Middle frontal gyrus (tissue), 1 donor: ENCODE data around the gene RGL3.
"Not testable (repeated sequence)": the region's sequence is repeated elsewhere in the genome, so short reads cannot be mapped to it uniquely, and the experiment has no call there.

Experiments
- DNase-seq: peaks from one replicate; pipeline ENCODE4 v3.0.0-alpha.2; 2015; ENCODE audit warnings: low spot score; ENCODE audit errors: extremely low spot score

Gene RGL3

DNA sequence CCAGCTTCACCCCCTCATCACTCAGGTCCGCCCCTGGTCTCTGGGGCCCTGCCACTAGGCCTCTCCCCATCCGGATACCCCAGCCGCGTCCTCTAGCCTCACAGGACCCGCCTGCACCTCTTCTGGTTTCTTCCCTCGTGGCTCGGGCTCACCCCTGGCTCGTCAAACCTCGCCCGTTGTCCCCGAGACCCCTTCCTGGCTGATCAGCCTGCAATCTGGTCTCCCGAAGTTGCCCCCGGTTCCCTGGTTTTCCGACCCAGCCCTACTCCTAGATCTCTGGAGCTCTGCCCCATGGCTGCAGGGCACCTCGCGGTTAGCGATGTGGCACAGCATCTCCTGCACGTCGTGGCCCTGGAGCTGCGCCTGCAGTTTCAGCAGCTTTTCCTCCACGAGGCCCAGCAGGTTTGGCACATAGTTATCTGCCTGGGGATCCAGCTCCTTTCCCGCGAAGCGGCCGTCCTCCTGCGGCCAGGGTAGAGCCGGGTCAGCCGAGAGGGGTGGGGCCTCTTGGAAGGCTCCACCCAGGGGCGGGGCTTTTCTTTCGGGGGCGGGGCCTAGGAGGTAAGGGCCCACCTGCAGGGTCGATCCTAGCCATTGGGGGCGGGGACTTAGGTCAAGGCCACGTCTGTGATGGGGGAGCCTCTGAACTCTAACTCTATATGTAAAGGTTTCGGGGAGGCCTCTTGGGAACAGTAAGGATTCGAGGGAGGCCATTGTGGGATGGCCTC, 2.4 kb upstream of the RGL3 start:
- no peak for DNase-seq

DNA sequence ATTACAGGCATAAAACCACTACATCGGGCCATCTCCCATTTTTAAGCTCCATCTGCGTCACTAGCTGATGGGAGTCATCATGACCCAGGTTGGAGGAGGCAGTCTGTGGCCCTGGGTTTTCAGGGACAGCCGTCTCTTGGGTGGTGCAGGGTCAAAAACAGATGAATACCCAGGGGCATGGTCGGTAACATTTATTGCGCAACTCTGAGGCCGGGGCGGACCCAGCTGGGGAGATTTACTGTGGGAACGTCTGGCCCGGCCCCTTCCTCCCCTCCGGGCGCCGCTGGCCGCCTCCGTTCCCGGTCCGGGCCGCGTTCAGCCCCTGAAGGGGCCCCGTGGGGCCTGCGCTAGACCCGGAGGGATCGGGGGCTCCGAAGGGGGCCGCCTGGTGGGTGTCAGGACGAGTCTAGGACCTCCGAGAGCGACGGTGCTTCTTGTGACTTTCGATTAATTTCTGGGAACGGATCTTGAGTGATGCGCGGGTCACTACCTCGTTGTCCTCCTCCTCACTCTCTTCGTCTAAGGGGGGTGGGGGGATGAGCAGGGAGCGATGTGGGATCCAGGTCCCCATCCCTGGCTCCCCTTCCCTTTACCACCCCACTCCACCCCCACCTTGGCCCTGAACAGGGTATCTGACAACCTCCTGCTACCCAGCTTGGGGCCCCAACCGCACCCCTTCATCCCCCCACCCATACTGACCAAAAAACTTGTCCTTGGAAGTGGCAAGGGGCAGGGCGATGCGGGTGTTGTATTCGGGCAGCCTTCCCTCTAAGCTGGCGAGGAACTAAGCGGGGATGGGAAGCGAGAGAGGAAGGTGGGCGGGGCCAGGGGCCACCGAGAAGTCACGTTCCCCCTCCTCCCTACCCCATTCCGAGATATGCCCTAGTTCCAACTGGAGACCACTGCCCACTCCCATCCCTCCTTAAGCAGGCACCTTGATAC, 1.6 kb upstream of the RGL3 start:
- no peak for DNase-seq

DNA sequence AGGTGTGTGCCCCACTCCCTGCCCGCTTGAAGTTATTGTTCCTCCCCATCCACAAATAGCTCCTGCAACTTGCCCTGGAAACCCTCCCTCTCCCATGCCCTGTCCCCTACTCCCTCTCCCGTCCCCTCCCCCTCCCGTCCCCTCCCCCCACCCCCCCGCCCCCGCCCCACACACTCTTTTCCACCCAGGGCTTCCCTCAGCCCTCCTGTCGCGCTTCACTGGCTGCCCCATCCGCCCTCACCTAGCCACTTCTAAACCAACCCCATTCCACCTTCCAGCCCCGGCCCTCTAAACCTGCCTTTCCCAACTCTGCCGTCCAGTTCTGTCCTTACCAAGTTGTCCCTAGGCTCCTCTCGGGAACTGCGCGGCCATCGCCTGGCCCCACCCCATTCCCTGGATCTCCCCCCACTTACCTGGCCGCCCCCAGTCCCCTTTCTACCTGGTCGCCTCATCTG, 993 bp downstream of the RGL3 start:
- DNase-seq: no peak

DNA sequence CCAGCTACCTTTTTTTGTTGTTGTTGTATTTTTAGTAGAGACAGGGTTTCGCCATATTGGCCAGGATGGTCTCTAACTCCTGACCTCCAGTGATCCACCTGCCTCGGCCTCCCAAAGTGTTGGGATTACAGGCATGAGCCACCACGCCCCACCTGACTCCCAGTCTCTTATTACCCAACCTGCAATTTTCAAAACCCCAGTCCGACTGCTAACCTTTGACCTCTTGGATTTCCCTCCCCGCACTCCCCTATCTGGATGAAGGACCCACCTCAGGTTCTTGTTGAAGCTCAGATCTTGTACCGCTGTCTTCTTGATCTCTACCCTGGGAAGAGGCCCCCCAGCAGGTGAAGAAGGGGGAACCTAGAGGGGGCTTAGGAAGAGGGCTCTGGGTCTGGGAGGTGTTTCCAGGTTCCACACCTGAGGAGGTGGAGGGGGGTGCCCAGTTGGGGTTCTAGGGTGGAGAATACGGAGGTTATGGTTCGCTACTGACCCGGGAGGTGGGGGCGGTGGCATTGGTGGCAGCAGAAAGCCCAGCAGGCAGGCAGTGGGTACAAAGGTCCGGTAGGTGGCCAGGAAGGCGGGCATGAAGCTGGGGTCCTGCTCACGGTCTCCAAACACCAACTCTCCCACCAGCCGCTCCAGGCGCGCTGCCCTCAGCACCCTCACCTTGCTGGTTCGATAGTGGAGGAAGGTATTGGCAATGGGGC, 2.6 kb downstream of the RGL3 start:
- DNase-seq: no peak

DNA sequence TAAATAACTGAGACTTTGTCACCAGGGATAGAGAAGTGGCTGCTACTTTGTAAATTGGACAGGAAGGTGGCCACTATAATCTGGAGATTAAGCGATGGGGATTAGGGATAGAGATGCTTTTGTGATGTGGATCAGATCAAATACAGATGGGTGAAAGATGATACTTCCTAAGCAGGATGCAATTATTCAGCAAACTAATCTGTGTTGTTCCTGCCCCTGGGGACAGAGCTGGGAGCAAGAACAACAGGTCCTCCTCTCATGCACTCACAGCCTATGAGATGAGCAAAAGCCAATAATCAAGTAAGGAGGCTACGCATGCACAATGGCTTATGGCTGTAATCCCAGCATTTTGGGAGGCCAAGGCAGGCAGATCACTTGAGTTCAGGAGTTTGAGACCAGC, 4.6 kb downstream of the RGL3 start:
- no peak for DNase-seq

DNA sequence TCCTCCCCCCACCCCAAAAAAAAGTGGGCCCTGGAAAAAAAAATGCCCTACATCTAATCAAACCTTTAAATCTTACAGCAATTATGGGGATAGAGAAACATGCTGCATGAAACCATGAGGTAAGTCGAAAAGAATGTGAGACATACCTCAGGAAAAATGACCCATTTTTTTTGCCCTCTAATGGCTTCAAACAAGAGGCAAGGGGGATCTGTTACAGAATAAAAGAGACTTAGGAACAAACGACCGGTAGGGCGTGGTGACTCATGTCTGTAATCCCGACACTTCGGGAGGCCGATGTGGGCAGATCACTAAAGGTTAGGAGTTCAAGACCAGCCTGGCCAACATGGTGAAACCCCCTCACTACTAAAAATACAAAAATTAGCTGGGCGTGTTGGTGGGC, 8.4 kb downstream of the RGL3 start:
- DNase-seq: no peak

DNA sequence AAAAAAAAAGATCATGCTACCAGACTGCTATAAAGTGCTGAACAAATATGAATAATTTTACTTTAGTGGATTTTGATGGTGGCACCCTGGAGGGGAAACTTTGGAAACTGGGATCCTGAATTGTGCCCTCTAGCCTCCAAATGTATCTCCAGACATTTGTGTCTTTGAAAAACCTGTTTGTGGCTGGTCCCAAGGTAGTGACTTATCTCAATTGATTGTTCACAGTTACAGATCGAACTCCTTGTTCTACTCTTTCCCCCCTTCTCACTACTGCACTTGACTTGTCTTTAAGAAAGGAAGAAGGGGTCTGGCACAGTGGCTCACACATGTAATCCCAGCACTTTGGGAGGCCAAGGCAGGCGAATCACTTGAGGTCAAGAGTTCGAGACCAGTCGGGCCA, 10.5 kb downstream of the RGL3 start:
- no peak for DNase-seq

DNA sequence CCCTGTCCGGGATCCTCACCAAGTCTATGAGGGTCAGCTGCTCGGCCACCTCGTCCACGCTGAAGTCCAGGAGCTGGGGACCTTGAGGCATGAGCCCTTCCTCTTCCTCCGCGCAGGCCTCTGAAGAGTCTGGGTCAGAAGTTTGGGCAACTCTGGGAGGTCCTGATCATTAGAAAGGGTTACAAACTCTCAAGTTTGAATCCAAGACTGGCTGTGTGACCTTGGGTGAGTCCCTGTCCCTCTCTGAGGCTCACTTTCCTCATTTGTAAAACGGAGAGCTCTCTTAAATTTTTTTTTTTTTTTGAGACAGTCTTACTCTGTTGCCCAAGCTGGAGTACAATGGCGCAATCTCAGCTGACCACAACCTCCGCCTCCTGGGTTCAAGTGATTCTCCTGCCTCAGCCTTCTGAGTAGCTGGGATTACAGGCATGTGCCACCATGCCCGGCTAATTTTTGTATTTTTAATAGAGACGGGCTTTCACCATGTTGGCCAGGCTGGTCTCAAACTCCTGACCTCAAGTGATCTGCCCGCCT, 12.3 kb downstream of the RGL3 start:
- not testable (repeated sequence) for DNase-seq

DNA sequence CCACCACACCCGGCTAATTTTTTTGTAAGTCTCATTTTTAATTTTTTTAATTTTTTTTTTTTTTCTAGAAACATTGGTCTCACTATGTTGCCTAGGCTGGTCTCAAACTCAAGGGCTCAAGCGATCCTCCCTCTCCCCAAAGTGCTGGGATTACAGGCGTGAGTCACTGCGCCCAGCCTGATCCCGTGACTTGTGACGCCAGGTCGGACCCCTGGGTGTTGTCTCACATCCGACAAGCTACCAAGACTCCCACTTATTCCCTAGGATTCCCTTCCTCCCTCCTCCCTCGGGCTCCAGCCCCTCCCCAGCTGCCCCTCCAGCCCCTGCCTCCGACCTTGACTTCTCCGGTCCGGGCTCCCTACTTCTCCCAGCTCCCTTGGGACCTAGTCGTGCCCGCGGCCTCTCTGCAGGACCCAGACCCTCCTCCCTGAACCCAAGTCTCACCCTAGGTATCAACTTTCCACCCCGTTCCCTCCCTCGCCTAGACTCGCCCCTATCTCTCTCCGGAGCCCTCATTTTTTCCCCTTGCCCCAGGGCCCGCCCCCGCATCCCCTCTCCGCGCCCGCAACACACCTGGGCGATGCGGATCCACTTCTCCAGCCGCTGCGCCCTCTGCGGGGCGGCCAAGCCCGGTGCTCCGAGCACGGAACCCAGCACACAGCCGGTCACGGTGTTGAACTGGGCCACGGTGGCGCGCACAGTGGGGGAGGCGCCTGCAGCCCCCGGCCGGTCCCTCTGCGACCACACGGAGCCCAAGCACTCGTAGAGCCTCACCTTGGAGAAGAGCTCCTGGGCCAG, 13.1 kb downstream of the RGL3 start:
- no peak for DNase-seq

DNA sequence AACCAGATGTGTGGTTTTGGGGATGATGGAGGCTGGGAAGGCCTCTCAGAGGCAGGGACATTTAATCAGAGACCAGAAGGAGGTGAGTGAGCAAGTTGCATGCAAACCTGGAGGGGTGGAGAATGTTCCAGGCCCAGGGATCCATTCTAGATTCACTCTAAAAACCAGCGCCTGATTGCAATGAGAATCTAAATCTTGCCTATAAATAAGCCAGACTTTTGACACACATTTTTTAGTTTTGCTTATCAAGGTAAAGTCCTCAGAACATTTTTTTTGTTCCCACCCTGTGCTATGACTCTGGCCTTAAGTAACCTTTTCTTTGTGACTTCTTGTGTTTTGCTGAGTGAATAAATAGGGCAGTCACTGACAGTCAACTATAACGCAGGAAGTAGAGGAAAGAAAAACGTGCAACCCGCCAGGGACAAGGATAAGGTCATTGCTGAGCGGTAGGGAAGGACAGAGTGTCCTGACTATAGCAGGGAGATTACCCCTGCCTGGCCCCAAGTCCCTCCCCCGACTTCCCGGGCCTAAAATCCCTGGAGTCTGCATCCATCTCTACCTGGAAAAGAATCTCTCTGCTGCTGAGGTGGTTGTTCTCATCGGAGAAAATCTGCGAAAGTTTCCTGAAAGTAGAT, 14.4 kb downstream of the RGL3 start:
- no peak for DNase-seq

DNA sequence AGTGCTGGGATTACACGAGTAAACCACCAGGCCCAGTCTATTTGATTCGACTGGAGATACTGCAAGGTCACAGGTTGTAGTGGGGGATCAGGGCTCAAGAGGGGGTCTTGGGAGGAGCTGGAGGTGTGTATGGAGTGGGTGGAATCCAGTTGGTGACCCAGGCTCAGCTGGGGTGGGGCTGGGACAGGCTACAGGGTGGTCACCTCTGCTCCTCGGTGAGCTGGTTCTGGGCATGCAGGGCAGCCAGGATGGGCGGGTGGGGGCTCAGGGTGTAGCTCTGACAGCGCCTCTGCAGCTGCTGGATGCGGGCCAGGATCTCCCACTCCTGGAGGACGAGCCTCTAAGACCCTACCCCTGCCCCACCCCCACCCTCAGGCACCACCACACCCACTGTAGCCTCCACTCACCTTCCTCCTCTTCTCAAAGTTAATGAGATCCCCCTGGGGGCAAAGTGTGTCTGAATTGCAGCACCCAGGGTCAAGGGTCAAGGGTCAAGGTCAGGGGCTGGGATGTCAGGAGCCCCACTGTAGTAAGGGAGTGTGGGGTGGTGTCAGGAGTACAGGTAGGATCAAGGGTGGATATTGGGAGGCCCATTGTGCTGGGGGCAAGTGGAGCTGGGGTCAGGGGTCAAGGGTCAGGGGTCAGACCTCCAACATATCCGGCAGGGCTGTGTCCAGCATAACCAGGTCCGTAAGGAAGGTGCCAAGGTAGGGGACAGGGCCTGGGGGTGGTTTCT, 17.1 kb downstream of the RGL3 start:
- no peak for DNase-seq

DNA sequence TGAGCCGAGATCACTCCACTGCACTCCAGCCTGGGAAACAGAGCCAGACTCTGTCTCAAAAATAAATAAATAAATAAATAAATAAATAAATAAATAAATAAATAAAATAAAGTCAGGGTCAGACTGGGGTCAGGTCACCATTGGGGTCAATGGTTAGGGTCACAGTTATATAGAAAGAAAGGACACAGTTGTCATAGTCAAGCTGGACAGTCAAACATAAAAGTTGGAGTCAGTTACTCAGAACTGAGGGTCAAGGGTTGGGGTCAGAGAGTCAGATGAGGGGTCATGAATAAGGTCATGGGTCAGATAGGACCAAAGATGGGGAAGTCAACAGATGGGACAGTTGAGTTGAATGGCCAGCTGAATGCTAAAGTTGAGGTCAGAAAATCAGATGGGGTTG, 18.3 kb downstream of the RGL3 start:
- DNase-seq: no peak

DNA sequence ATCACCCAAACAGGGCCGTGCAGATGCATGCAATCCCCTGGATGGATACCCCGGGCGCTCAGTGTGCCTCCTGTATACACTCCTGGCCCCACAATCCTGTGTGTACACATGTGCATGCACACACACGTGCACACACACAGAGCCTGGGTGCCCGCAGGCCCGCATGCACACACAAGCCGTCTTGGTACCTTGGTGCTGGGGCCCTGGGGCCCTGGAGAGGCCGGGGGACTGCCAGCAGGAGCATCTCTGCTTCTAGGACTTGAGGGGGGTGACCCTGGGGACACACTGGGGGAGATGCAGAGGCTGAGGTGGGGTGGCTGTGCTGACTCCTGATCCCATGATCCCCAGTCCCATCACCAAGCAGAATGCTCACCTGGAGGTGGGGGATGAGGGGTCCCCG, 19.4 kb downstream of the RGL3 start:
- DNase-seq: no peak

DNA sequence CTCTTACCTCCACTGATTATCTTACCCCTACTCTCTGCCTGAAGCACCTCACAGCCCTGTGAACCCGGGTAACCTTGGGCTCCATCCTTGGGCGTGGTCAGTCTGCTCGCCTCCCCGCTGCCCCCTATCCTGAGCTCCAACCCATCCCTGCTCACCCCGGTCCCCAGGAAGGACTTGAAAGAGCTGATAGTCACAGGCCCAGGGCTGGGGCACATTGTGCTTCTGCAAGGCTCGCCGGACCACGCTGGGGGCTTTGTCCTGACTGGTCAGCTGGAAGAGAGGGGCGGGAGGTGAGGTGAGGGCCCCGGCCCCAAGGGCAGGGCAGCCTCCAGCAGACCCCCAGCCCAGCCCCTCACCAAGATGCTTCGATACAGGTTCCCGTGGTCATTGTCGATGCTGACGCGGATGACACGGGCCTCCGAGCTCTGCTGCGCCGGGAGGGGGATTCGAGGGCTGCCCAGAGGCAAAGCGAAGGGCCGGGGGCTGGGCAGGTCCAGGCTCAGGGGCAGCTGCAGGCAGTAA, 22.0 kb downstream of the RGL3 start:
- DNase-seq: no peak

DNA sequence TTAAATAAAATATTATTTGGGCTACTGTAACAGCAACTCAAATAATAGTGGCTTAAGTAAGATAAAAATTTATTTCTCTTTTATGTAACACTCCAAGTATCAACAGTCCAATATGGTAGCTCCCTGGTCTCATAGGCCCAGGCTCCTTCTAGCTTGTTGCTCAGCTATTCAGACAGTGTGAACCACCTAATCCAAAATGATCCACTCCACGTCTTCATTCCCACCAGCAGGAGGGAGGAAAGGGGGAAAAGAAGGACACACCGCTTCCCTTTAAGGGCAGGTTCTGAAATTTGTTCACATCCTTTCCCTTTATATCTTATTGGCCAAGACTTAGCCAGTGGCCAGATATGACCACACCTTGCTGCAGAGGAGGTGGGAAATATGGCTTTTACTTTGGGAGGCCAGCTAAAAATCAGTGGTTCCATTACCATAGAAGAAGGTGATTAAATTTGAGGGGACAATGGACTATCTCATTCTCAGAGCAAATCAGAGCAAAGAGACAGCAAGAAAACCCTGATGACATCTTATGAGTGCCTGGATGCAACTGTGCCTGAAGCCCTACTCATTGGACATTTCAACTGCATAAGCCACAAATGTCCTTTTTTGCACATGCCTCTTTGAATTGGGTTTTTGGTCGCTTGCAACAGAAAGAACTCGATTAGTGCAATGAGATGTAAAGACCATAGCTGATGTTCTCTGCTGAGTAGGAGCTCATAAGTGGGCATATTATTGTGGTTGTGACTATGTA, 28.0 kb downstream of the RGL3 start:
- no peak for DNase-seq

DNA sequence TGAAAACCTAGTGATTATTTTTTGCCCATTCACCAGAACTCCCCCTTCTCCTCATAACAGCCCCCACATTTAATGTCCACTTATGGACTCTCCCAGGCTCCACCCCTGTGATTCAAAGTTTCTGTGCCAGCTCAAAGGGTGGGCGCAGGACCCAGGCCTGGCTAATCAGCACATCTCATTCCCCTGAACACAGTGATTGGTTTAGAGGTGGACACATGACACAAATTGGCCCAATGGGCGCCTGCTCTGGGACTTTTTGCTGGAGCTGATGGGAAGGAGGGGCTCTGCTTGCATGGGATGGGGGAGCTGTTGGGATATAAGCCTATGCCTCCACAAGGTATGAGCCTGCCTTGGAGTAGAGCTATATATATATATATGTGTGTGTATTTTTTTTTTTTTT, 28.8 kb downstream of the RGL3 start:
- no peak for DNase-seq

DNA sequence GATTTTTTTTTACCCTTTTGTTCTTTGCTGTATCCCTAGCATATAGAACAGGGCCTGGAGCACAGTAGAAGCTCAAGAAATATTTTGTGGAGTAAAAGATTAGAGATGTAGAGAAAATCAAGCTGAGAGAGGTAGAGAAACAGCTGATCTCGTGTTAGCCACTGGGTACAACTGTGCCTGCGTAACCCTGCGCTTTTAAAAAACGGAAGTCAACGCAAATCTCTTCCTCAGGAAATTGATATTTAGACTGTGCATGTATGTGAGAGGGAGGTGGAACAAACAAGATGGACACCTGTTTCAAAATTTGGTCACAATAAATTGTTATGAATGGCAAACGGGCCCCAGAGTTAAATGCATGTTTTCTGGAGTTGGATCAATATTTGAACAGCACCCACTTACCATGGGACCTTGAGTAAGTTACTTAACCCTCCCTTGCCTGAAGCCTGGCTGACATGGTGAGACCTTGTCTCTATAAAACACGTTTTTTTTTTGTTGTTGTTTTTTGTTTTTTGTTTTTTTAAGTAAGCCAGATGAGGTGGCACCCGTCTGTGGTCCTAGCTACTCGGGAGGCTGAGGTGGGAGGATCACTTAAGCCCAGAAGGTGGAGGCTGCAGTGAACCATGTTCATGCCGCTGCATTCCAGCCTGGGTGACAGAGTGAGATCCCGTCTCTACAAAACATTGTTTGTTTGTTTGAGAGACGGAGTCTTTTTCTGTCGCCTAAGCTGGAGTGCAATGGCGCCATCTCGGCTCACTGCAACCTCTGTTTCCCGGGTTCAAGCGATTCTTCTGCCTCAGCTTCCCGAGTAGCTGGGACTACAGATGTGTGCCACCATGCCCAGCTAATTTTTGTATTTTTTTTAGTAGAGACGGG, 31.7 kb downstream of the RGL3 start:
- no peak for DNase-seq

DNA sequence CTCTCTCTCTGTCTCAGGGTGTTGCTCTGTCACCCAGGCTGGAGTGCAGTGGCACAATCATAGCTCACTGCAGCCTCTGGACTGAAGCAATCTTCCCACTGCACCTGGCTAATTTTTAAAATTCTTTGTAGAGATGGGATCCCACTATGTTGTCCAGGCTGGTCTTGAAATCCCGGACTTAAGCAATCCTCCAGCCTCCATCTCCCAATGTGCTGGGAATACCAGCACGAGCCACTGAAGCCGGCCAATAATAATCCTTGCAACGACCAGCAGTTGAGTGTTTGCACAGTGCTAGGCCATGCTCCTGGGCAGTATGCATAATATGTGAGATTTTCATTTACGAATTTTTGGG, 34.4 kb downstream of the RGL3 start:
- no peak for DNase-seq
